GDM1 (cell line): ENCODE measurements around the gene SERINC1.

Experiments used
- DNase-seq: peaks from one replicate; lab custom pipeline; 2025; lab: John Stamatoyannopoulos, UW

Gene SERINC1

GRCh38 chr6:122432816-122433215 lies 38.8 kb downstream of the SERINC1 start:
- no peak for DNase-seq

GRCh38 chr6:122431780-122432179 lies 39.8 kb downstream of the SERINC1 start:
- no peak for DNase-seq

- DNase-seq, result no peak
Observed at GRCh38 chr6:122429323-122429722, 42.3 kb downstream of the SERINC1 start.

GRCh38 chr6:122428781-122429180 lies 42.8 kb downstream of the SERINC1 start:
- DNase-seq, result no peak

- no peak for DNase-seq
Observed at GRCh38 chr6:122426597-122426996, 45.0 kb downstream of the SERINC1 start.

- DNase-seq, result no peak
Observed at GRCh38 chr6:122423734-122424133, 47.9 kb downstream of the SERINC1 start.

GRCh38 chr6:122422614-122423267 lies 48.9 kb downstream of the SERINC1 start:
- no peak for DNase-seq

GRCh38 chr6:122422003-122422402 lies 49.6 kb downstream of the SERINC1 start:
- no peak for DNase-seq

- DNase-seq, result no peak
Observed at GRCh38 chr6:122416825-122417224, 54.8 kb downstream of the SERINC1 start.

- DNase-seq, result no peak
Observed at GRCh38 chr6:122412001-122412400, 59.6 kb downstream of the SERINC1 start.

GRCh38 chr6:122408702-122409458 lies 62.7 kb downstream of the SERINC1 start:
- no peak for DNase-seq

GRCh38 chr6:122408240-122408639 lies 63.4 kb downstream of the SERINC1 start:
- no peak for DNase-seq

GRCh38 chr6:122407712-122408111 lies 63.9 kb downstream of the SERINC1 start:
- DNase-seq, result no peak

GRCh38 chr6:122406187-122406586 lies 65.4 kb downstream of the SERINC1 start:
- DNase-seq, result no peak

- DNase-seq, result no peak
Observed at GRCh38 chr6:122405417-122405816, 66.2 kb downstream of the SERINC1 start.

GRCh38 chr6:122404444-122404843 lies 67.2 kb downstream of the SERINC1 start:
- no peak for DNase-seq

- DNase-seq, result no peak
Observed at GRCh38 chr6:122401104-122401503, 70.5 kb downstream of the SERINC1 start.

GRCh38 chr6:122400462-122401089 lies 71.0 kb downstream of the SERINC1 start:
- DNase-seq, result no peak

GRCh38 chr6:122400121-122400450 lies 71.5 kb downstream of the SERINC1 start:
- DNase-seq, result no peak

GRCh38 chr6:122399348-122400120 lies 72.1 kb downstream of the SERINC1 start, which contains the start of gene HSF2:
TSS of gene HSF2 (plus strand) at chr6:122399652. CDS start at chr6:122399738, 86 bp downstream.
- peak; percentile 97 for DNase-seq

GRCh38 chr6:122399055-122399347 lies 72.6 kb downstream of the SERINC1 start:
- no peak for DNase-seq

GRCh38 chr6:122394016-122394415 lies 77.6 kb downstream of the SERINC1 start:
- DNase-seq, result no peak
